A204.1 (cell line): ENCODE results near the gene PTGR1.
"Not testable (repeated sequence)": the region's sequence is repeated elsewhere in the genome, so short reads cannot be mapped to it uniquely, and the experiment has no call there.

Experiments
- FAIRE-seq: peaks from 2 replicates; lab custom pipeline; 2012; peaks lifted over from hg19 to GRCh38; lab: Jason Lieb, UNC

PTGR1 gene

GRCh38 chr9:111599092-111599954 is at the start of gene PTGR1:
PTGR1 (minus strand) TSS chr9:111599647; CDS start chr9:111597422, 2,225 bp downstream.
- no peak for FAIRE-seq

- FAIRE-seq, result no peak
Observed at GRCh38 chr9:111649016-111649415, 49.6 kb upstream of the PTGR1 start.

- no peak for FAIRE-seq
Observed at GRCh38 chr9:111648066-111648465, 48.6 kb upstream of the PTGR1 start.

GRCh38 chr9:111646417-111646816 is 47.0 kb upstream of the PTGR1 start:
- FAIRE-seq, result no peak

GRCh38 chr9:111645806-111646205 is 46.4 kb upstream of the PTGR1 start:
- no peak for FAIRE-seq

- FAIRE-seq, result no peak
Observed at GRCh38 chr9:111644195-111644772, 44.8 kb upstream of the PTGR1 start.

GRCh38 chr9:111637421-111637950 is 38.0 kb upstream of the PTGR1 start:
- no peak for FAIRE-seq

GRCh38 chr9:111634860-111635259 is 35.4 kb upstream of the PTGR1 start:
- no peak for FAIRE-seq

GRCh38 chr9:111633389-111633736 is 33.9 kb upstream of the PTGR1 start:
- no peak for FAIRE-seq

GRCh38 chr9:111632695-111633388 is 33.4 kb upstream of the PTGR1 start:
- FAIRE-seq, result no peak

GRCh38 chr9:111632060-111632459 is 32.6 kb upstream of the PTGR1 start:
- no peak for FAIRE-seq

- peak; percentile 65 for FAIRE-seq
Observed at GRCh38 chr9:111631214-111631971, 31.9 kb upstream of the PTGR1 start, which contains the start of gene DNAJC25. DNAJC25 (plus strand) TSS chr9:111631334; CDS start chr9:111631408, 74 bp downstream.

GRCh38 chr9:111630964-111631213 is 31.4 kb upstream of the PTGR1 start:
- FAIRE-seq, result no peak

- no peak for FAIRE-seq
Observed at GRCh38 chr9:111630182-111630963, 30.9 kb upstream of the PTGR1 start.

GRCh38 chr9:111628411-111628810 is 29.0 kb upstream of the PTGR1 start:
- FAIRE-seq, result no peak

- no peak for FAIRE-seq
Observed at GRCh38 chr9:111627260-111627963, 28.0 kb upstream of the PTGR1 start.

- FAIRE-seq, result no peak
Observed at GRCh38 chr9:111622626-111623025, 23.2 kb upstream of the PTGR1 start.

- peak; percentile 60 for FAIRE-seq
Observed at GRCh38 chr9:111621895-111622480, 22.5 kb upstream of the PTGR1 start.

- FAIRE-seq, result not testable (repeated sequence)
Observed at GRCh38 chr9:111617349-111617748, 17.9 kb upstream of the PTGR1 start.

GRCh38 chr9:111615928-111616327 is 16.5 kb upstream of the PTGR1 start:
- no peak for FAIRE-seq
